Ecto neural progenitor cell (in vitro differentiated cells): ENCODE data around the gene KERA.

ENCODE experiments used
- DNase-seq: peaks from one replicate; pipeline ENCODE4 v3.0.0-alpha.2; 2018; ENCODE audit warnings: low spot score

Gene KERA

DNA sequence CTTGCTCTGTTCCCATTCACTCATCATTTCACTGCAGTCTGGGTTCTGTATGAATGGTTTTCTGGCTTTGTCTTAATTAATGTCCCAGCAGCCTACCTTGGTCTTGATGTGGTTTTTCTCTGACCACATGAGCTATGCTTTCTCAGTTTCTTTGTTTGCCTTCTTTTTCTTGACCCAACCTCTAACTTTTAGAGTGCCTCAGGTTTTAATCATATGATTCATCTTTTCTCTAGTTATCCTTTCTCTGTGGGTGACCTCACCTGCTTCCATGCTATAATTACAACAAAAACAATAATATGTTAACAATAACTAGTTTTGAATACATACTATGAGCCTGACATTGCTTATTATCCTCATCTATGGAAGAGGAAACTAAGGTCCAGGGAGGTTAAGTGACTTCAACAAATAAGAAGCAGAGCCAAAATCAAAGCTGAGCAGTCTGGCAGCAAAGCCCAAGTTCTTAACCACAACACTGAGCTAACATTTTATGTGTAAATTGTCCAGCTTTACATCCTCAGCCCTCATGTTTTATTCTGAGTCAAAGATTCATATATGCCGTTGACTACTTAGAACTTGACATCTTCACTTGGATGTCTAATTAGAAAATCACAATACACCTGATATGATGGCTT, 48.4 kb downstream of the KERA start:
- DNase-seq: no peak

GRCh38 chr12:91007531-91008290, 50.1 kb downstream of the KERA start:
- DNase-seq: no peak

DNA sequence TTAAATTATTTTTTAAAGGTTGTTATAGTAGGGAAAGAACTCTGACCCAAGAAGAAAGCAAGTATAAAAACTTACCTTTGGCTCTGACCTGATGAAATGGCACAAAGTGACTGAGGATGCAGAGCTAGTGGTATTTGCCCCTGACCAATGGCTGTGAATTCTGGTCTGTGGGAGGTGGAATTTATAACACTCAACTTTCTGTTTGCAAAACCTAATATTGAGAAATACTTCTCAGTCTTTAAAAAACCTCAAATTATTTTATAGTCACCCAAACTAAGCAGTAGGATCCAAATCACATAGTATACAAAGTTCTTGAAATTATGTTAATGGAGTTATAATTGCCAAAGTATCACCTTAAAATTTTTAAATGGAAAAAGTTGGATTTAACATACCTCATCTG, 53.0 kb downstream of the KERA start, which contains the start of gene EPYC:
EPYC (minus strand) TSS at position 101 of the 400 bp plus-strand sequence. CDS start 2,407 bp downstream, outside the sequence.
- no peak for DNase-seq

DNA sequence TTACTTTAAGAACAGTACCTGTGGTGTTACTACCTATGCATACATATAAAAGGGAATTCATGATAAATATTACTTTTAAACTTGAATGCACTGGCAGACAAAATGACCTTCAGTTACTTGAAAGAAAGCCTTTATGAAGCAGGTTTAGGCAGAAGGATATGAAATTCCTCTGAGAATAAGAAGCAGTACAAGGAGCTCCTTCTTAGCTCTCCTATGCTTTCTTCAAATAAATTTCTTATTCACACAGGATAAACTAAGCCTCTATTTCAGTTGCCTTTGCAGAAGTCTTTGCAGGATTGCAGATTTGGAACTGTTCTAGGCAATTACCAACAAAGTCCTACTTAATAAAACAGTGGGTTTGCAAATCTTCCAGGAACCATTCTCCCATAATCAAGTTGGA, 54.1 kb downstream of the KERA start:
- DNase-seq: no peak

GRCh38 chr12:91001306-91001705, 56.5 kb downstream of the KERA start:
- DNase-seq: no peak
